SJSA1 (cell line): ENCODE data around the gene DTWD2. TPM values are rescaled to one million over a fixed set of nuclear protein-coding genes. Genes with fewer than 3 reads are reported as not detected.

ENCODE experiments used
- DNase-seq, 2 experiments: peaks; one replicate each; pipeline ENCODE4 v3.0.0-alpha.2; 2015 to 2020; ENCODE audit warnings: low spot score in 2 of 2, low read depth in 1 of 2
- H3K27ac ChIP-seq: fragments of 250-450 bp; sonication (Bioruptor Pico); 2 replicates; pipeline ENCODE4 v1.5.1; 2020; ENCODE audit warnings: mild to moderate bottlenecking, moderate library complexity
- H3K27me3 ChIP-seq: fragments of 250-450 bp; sonication (Bioruptor Pico); replicated peaks from 2 replicates; pipeline ENCODE4 v1.5.1; 2020; ENCODE audit warnings: mild to moderate bottlenecking, moderate library complexity
- H3K36me3 ChIP-seq: fragments of 250-450 bp; sonication (Bioruptor Pico); 2 replicates; pipeline ENCODE4 v1.5.1; 2020; ENCODE audit warnings: mild to moderate bottlenecking
- H3K4me1 ChIP-seq: fragments of 250-450 bp; sonication (Bioruptor Pico); replicated peaks from 2 replicates; pipeline ENCODE4 v1.6.1; 2021; ENCODE audit warnings: mild to moderate bottlenecking
- H3K4me3 ChIP-seq: fragments of 250-450 bp; sonication (Bioruptor Pico); 2 replicates; pipeline ENCODE4 v1.5.1; 2020; ENCODE audit warnings: mild to moderate bottlenecking
- H3K9me3 ChIP-seq: fragments of 250-450 bp; sonication (Bioruptor Pico); replicated peaks from 2 replicates; pipeline ENCODE4 v1.5.1; 2020; ENCODE audit warnings: mild to moderate bottlenecking
- total RNA-seq: library from RNA; depleted of rRNA; stranded (reverse); fragments of >200 nt; shearing (Covaris generic); gene quantifications from 2 replicates; pipeline ENCODE4 v1.2.3, GENCODE V29; 2014; rRNA removed

Gene DTWD2
- total RNA-seq, 1 experiment from 2014 or later, result 3.1 TPM

DNA sequence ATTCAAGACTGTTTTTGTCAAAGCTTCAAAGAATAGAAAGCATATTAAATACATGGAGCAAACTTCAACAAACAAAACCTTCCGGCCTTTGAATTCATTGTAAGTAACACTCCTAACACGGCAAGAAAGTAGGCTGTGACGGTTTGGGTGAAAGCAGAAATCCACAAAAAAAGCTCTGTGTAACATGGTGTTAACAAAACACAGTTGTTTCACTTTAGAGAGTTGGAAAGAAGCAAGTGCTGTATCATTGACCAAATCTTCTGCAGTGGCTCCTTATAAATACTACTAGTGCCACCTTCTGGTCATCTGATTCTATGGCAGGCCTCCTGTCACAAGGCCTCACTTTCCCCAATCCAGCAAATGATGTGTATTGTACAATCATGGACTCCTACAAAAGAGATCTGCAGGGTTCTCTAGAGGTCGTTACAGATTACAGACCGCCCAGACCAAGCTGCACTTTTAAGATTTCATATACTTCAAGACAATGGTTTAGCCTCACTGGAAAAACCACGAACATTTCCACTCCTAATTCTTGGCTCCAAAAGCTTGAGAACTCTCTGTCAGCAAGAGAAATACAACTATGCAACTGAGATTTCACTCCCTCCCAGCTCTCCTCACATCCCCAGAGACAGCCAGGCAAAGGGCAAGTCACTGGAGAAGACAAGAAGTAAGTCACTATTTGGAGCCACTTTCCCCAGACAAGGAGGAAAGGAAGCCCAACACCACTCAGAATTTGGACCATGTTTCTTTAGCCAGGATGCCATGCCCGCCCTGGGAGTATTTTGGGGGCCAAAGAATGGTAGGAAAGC is 196.2 kb downstream of the DTWD2 start:
- no peaks in the 10 kb centered on the region for H3K27me3 ChIP-seq
- H3K27ac ChIP-seq, result no peak overlapping the region
- no peak overlapping the region for H3K4me3 ChIP-seq
- no peaks in the 10 kb centered on the region for H3K36me3 ChIP-seq
- H3K4me1 ChIP-seq, result no peaks in the 10 kb centered on the region
- peak in 1 of 2 experiments; percentile 47 for DNase-seq
- H3K9me3 ChIP-seq, result no peaks in the 10 kb centered on the region

DNA sequence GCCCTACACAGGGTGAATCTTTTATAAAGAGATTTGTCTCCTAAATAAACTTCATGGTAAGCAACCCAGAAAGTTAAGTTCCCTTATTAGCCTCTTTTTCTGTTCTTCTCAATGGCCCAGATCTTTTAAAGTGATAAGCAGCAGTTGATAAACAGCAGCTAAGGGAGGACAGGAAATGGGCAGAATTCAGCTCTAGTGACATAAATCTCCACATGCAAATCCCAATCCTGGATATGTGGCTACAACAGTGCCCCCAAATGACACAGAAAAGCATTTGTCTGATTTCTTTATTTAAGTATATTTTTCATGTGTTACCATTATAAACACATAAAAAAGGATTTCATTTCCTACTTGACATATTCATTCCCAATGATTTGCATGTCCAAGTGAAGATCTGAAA is 199.0 kb downstream of the DTWD2 start:
- H3K4me1 ChIP-seq, result no peaks in the 10 kb centered on the region
- no peak overlapping the region for H3K4me3 ChIP-seq
- H3K9me3 ChIP-seq, result no peaks in the 10 kb centered on the region; the same call in 1 of the 2 replicates
- no peak overlapping the region for H3K27ac ChIP-seq
- no peaks in the 10 kb centered on the region for H3K27me3 ChIP-seq
- H3K36me3 ChIP-seq, result no peaks in the 10 kb centered on the region
- no peak for DNase-seq

DNA sequence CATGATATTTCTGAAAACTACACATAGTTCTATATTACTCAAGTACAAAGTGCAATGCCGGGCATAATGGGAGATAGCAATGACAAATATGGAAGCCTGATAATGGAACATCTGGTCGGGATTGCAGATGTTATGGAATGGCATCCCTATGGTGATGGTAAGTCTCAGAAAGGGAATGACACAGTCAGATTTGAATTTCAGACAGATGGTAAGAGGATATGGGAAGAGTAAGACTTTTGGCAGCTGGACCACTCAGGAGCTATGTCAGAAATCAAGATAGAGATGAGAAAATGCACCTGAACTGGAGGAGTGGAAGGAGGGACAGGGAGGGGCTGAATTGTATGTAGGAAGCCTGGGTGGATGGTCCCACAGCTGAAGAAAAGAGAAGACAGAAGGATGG is 200.0 kb downstream of the DTWD2 start:
- Histone ChIP-seq H3K4me3 (no peak overlapping the region), H3K36me3 (no peaks in the 10 kb centered on the region), H3K27me3 (no peaks in the 10 kb centered on the region), H3K9me3 (no peaks in the 10 kb centered on the region; the same call in 1 of the 2 replicates), H3K4me1 (no peaks in the 10 kb centered on the region), H3K27ac (no peak overlapping the region)
- no peak for DNase-seq

Other genes with a start within 250 kb of the DTWD2 start
- gene DMXL1, start 82.5 kb upstream of the DTWD2 start, total RNA-seq, result 25.8 and 26.1 TPM in 2 replicates